Ishikawa (cell line): Measurements from ENCODE around the gene LSAMP.

ENCODE experiments used
- CEBPB ChIP-seq: IDR thresholded peaks from 2 replicates; pipeline ENCODE4 v1.6.1; 2012
- CREB1 ChIP-seq: IDR thresholded peaks from 2 replicates; pipeline ENCODE4 v1.6.1; 2012; ENCODE audit warnings: low read depth
- EGR1 ChIP-seq: IDR thresholded peaks from 2 replicates; pipeline ENCODE4 v1.6.1; 2012
- EP300 ChIP-seq: IDR thresholded peaks from 2 replicates; pipeline ENCODE4 v1.6.1; 2012; ENCODE audit warnings: borderline replicate concordance
- FOXM1 ChIP-seq: IDR thresholded peaks from 2 replicates; pipeline ENCODE4 v1.6.1; 2012; ENCODE audit warnings: low read depth, borderline replicate concordance
- NFIC ChIP-seq: IDR thresholded peaks from 2 replicates; pipeline ENCODE4 v1.6.1; 2012
- RAD21 ChIP-seq: IDR thresholded peaks from 2 replicates; pipeline ENCODE4 v1.6.1; 2012; ENCODE audit warnings: low read depth
- TAF1 ChIP-seq: IDR thresholded peaks from 2 replicates; pipeline ENCODE4 v1.6.1; 2012; ENCODE audit warnings: low read depth, mild to moderate bottlenecking
- TCF12 ChIP-seq: IDR thresholded peaks from 2 replicates; pipeline ENCODE4 v1.6.1; 2012; ENCODE audit warnings: low read depth
- TEAD4 ChIP-seq: IDR thresholded peaks from 2 replicates; pipeline ENCODE4 v1.6.1; 2012
- YY1 ChIP-seq: IDR thresholded peaks from 2 replicates; pipeline ENCODE4 v1.6.1; 2012; ENCODE audit warnings: low read depth
- ZBTB7A ChIP-seq: IDR thresholded peaks from 2 replicates; pipeline ENCODE4 v1.6.1; 2012; ENCODE audit warnings: low read depth
- TF ChIP-seq, protein P1 (sequence below): IDR thresholded peaks from 2 replicates; pipeline ENCODE4 v1.6.1; 2012
- TF ChIP-seq, protein P2 (sequence below): IDR thresholded peaks from 2 replicates; pipeline ENCODE4 v1.6.1; 2012; ENCODE audit warnings: low read depth, mild to moderate bottlenecking
- TF ChIP-seq, protein P3 (sequence below): IDR thresholded peaks from 2 replicates; pipeline ENCODE4 v1.6.1; 2012

Gene LSAMP

DNA sequence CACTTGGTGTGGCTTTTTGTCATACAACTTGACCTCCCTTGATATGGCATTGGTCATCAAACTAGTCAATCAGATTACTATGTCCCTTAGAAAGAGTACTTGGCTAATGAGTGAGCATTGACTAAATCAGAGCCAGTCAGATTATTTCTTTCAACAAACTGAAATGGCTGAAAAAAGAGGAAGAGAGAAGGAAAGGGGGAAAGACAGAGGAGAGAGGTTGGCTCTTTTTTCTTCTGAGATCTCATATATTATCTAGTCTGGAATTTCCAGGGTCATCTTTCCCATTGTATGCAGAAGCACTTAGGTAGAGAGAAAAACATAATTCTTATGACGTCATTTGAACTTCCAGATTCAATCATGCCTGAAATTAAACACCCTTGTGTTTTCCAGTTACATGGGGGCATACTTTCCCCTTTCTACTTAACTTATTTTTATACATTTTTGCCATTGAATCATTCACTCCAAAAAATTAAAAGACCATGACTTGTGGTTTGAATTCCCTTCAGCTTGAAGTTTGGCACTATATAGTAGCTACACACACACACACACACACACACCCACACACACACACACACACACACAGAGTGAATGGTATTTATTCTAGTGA is 387.8 kb downstream of the LSAMP start:
- 0 out of 2 replicates have a peak, but pooled peaks have one; percentile 3 for TF ChIP-seq TEAD4
- TF ChIP-seq FOXM1, result no peak

DNA sequence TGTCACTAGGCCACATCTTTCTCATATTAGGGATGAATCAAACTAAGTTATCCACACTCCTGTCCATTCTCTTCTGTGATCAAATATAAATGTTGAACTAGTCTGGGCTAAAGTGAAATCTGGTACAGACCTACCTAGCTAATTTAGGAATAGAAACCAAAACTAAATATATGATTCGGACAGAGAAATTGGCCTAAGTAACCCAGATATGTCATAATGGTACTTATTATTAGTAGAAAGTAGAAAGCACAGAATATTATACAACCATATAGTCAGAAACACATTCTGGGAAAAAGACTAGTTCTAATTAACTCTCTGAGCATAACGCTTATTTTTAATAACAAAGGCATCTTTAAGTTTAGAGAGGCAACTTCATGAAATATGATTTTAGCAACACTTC is 389.0 kb downstream of the LSAMP start:
- TF ChIP-seq FOXM1, result no peak
- TF ChIP-seq, protein P1, sequence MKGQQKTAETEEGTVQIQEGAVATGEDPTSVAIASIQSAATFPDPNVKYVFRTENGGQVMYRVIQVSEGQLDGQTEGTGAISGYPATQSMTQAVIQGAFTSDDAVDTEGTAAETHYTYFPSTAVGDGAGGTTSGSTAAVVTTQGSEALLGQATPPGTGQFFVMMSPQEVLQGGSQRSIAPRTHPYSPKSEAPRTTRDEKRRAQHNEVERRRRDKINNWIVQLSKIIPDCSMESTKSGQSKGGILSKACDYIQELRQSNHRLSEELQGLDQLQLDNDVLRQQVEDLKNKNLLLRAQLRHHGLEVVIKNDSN, result no peak
- TF ChIP-seq NFIC, result no peak
- TF ChIP-seq RAD21, result no peak
- TF ChIP-seq, protein P2, sequence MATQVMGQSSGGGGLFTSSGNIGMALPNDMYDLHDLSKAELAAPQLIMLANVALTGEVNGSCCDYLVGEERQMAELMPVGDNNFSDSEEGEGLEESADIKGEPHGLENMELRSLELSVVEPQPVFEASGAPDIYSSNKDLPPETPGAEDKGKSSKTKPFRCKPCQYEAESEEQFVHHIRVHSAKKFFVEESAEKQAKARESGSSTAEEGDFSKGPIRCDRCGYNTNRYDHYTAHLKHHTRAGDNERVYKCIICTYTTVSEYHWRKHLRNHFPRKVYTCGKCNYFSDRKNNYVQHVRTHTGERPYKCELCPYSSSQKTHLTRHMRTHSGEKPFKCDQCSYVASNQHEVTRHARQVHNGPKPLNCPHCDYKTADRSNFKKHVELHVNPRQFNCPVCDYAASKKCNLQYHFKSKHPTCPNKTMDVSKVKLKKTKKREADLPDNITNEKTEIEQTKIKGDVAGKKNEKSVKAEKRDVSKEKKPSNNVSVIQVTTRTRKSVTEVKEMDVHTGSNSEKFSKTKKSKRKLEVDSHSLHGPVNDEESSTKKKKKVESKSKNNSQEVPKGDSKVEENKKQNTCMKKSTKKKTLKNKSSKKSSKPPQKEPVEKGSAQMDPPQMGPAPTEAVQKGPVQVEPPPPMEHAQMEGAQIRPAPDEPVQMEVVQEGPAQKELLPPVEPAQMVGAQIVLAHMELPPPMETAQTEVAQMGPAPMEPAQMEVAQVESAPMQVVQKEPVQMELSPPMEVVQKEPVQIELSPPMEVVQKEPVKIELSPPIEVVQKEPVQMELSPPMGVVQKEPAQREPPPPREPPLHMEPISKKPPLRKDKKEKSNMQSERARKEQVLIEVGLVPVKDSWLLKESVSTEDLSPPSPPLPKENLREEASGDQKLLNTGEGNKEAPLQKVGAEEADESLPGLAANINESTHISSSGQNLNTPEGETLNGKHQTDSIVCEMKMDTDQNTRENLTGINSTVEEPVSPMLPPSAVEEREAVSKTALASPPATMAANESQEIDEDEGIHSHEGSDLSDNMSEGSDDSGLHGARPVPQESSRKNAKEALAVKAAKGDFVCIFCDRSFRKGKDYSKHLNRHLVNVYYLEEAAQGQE, result no peak
- no peak for TF ChIP-seq CEBPB
- no peak for TF ChIP-seq YY1
- TF ChIP-seq EGR1, result no peak
- TF ChIP-seq, protein P3, sequence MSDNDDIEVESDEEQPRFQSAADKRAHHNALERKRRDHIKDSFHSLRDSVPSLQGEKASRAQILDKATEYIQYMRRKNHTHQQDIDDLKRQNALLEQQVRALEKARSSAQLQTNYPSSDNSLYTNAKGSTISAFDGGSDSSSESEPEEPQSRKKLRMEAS, result no peak
- TF ChIP-seq TAF1, result no peak
- TF ChIP-seq EP300, result no peak
- no peak for TF ChIP-seq ZBTB7A

DNA sequence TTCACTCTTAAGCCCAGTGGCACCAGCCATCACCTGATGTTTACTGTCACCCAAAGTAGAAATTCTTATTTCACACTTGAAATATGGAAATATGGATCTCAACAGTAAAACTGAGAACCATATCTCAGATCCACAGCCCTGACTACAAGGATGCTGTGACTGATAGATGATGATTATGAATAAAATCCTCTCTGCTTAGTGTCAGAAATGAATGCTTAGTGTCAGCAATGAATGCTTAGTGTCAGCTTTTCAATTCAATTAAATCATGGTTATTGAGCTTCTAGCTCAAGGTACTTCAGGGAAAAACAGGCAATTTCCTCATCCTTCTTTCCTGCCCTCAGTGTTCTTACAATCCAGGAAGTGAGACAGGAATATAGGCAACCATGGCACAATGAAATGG is 392.3 kb downstream of the LSAMP start:
- TF ChIP-seq FOXM1, result no peak
- no peak for TF ChIP-seq NFIC
- TF ChIP-seq CEBPB, result no peak
- TF ChIP-seq, protein P2, result no peak
- TF ChIP-seq, protein P3, result no peak
- no peak for TF ChIP-seq TCF12
- TF ChIP-seq TAF1, result no peak
- TF ChIP-seq EGR1, result no peak
- no peak for TF ChIP-seq CREB1
- TF ChIP-seq TEAD4, result no peak
- TF ChIP-seq RAD21, result no peak
- TF ChIP-seq YY1, result no peak

DNA sequence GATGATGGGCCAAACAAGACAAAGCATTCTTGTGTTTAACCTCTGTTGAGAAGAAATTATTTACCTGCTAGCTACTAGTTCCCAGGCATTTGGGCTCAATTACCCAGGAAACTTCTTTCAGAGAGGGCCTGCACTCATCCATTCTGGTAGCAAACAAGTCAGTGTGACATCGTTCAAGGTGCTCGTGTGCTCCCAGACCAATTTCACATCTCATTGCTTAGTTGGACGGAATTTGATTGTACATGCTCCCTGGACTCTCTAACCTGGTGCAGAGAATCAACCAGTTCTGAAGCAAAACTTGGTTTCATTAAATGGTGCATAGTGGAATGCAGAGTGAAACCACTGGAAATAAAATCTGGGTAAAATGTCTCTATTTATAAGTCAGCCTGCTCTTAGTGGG is 392.7 kb downstream of the LSAMP start:
- TF ChIP-seq RAD21 (no peak), CREB1 (no peak), TEAD4 (no peak), TAF1 (no peak), CEBPB (no peak), EGR1 (no peak), NFIC (no peak), YY1 (no peak), TCF12 (no peak)
- TF ChIP-seq, protein P1, result no peak
- TF ChIP-seq, protein P2, result no peak
- TF ChIP-seq, protein P3, result no peak

DNA sequence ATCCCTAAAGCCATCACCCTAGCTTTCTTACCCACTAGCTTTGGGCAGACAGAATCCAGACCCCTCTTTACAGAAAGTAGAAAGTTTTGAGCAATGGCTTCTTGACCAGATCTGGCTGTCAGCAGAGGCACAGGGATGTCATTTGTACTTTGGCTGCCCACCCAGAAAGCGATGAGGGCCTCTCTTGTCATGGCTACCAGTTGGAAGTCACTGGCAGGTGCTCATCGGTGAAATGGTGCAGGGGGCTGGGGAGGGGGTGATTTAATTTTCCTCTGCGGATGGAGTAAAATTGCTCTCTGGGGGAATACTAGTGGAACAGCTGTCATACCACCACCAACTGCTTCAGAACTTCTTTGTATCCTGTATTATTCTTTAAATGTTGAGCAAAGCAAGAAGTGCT is 393.7 kb downstream of the LSAMP start:
- TF ChIP-seq NFIC, result no peak
- no peak for TF ChIP-seq CEBPB
- no peak for TF ChIP-seq TEAD4
- TF ChIP-seq, protein P3, result no peak
- TF ChIP-seq EP300, result no peak
- TF ChIP-seq EGR1, result no peak
- no peak for TF ChIP-seq ZBTB7A
- TF ChIP-seq FOXM1, result no peak
- TF ChIP-seq, protein P1, result no peak
- TF ChIP-seq CREB1, result no peak
- TF ChIP-seq TCF12, result no peak
- no peak for TF ChIP-seq TAF1
- TF ChIP-seq RAD21, result no peak
- TF ChIP-seq YY1, result no peak
